ENCODE measurements around the gene PSTK. TPM values are rescaled to one million over a fixed set of nuclear protein-coding genes. Genes with fewer than 3 reads are reported as not detected.

The PSTK gene
- total and polyA plus RNA-seq, 8 donors: 1.4 to 3.1 (median 2.2) TPM

DNA sequence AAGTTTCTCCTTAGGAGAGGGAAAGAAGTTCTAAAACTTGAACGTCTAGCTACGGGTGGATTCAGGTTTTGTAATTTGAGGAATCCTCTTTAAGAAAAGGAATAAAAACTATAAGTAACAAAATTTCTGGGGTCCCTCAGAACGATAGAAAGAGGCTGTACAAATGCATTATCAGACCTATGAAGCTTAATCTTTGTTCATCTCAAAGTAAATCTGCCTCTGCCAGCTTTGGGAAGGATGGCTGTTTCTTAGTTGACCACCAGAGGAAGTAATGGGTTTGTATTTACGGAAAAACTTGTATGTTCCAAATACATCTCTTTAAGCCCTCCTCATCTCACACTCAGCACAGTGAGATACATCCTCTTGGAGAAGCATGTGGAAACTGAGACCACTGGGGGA lies 864 bp downstream of the PSTK start:
- intact Hi-C loops (cut with DNase I): no loop called here
- H3K9me3 ChIP-seq: no peaks in the 10 kb centered on the region
- DNase-seq: no peak
- H3K27me3 ChIP-seq: no peaks in the 10 kb centered on the region
- 12 to 22% methylated on average over 4 of the region's 4 CpGs for WGBS, 2 donors
- no peak for ATAC-seq
- peak overlapping the region in 2 of 4 donors; percentile 87 to 94 for H3K27ac ChIP-seq
- no peaks in the 10 kb centered on the region for H3K36me3 ChIP-seq
- peaks cover 0 to 4% (median 0%) of the 10 kb centered on the region in 3 donors for H3K4me1 ChIP-seq
- no peak for FAIRE-seq
- H3K4me3 ChIP-seq: peak overlapping the region in 3 of 4 donors; percentile 32 to 73 (median 62)
- TF ChIP-seq, protein P1, sequence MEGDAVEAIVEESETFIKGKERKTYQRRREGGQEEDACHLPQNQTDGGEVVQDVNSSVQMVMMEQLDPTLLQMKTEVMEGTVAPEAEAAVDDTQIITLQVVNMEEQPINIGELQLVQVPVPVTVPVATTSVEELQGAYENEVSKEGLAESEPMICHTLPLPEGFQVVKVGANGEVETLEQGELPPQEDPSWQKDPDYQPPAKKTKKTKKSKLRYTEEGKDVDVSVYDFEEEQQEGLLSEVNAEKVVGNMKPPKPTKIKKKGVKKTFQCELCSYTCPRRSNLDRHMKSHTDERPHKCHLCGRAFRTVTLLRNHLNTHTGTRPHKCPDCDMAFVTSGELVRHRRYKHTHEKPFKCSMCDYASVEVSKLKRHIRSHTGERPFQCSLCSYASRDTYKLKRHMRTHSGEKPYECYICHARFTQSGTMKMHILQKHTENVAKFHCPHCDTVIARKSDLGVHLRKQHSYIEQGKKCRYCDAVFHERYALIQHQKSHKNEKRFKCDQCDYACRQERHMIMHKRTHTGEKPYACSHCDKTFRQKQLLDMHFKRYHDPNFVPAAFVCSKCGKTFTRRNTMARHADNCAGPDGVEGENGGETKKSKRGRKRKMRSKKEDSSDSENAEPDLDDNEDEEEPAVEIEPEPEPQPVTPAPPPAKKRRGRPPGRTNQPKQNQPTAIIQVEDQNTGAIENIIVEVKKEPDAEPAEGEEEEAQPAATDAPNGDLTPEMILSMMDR (IDR thresholded peaks at IDR 0.05): peak in 1 of 4 donors; percentile 14

DNA sequence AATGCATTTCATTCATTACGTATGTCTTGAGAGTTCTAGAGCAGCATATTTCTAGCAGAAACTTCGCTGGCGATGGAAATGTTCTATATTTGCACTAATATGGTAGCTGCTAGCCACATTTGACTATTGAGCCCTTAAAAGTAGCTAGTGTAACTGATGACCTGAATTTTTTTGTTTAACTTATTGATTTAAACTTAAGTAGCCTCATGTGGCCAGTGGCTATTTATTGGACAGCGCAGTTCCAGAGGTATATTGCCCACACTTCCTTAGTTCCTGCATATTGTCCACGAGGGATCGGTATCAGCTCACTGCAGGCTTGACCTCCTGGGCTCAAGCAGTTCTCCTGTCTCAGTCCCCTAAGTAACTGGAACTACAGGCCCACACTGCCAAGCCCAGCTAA lies 3.7 kb downstream of the PSTK start:
- no peak overlapping the region for H3K4me3 ChIP-seq
- no peaks in the 10 kb centered on the region for H3K9me3 ChIP-seq
- FAIRE-seq (no peak), ATAC-seq (no peak), DNase-seq (no peak)
- no peak overlapping the region for H3K27ac ChIP-seq
- H3K27me3 ChIP-seq: no peaks in the 10 kb centered on the region
- intact Hi-C loops (cut with DNase I): no loop called here
- H3K36me3 ChIP-seq: no peaks in the 10 kb centered on the region
- 92% methylated on average over 6 of the region's 6 CpGs for WGBS, 2 donors
- peaks cover 0 to 4% (median 0%) of the 10 kb centered on the region in 3 donors for H3K4me1 ChIP-seq
- TF ChIP-seq, protein P1 (IDR thresholded peaks at IDR 0.05): no peak

DNA sequence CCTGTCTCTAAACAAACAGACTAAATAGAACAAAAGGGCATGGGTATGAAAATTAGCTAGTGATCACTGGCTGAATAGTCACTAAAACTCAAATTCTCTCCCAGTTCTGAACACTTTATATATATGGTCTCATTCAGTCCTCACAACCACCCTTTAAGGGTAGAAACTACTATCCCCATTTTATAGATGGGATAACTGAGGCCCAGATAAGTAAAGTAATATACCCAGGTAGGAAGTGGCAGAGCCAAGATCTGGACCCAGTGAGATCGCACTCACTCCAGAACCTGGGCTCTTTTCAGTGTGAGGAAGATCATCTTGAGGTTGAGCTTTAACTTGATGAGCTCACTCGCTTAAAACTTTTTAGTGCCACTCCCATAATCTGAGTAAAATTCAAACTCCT lies 4.5 kb downstream of the PSTK start:
- no peak for FAIRE-seq
- peaks cover 0 to 4% (median 0%) of the 10 kb centered on the region in 3 donors for H3K4me1 ChIP-seq
- 98 to 100% methylated on average over 2 of the region's 2 CpGs for WGBS, 2 donors
- intact Hi-C loops (cut with DNase I): no loop called here
- no peak for ATAC-seq
- no peaks in the 10 kb centered on the region for H3K9me3 ChIP-seq
- TF ChIP-seq, protein P1 (IDR thresholded peaks at IDR 0.05): no peak
- H3K27ac ChIP-seq: no peak overlapping the region
- H3K36me3 ChIP-seq: no peaks in the 10 kb centered on the region
- no peak for DNase-seq
- no peak overlapping the region for H3K4me3 ChIP-seq
- no peaks in the 10 kb centered on the region for H3K27me3 ChIP-seq

DNA sequence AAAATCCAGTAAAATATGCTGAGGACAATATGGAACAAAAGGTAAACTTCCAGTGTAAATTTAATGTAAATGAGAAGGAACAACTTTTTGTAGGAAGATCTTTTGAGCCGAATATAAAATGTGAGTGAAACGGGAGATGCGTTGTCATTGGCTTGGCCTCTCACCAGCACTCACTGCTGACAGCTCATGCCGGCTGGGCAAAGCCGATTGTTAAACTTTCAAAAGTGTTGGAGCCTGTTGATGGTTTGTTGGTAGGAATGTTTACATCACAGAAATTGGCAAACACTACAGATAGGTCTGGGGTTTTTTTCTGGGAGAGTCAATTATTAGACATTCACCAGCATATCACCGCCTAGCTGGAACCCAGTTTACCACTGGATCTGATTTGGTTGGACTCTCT lies 6.1 kb downstream of the PSTK start:
- intact Hi-C loops (cut with DNase I): no loop called here
- Histone ChIP-seq H3K4me3 (no peak overlapping the region), H3K36me3 (no peaks in the 10 kb centered on the region), H3K27me3 (no peaks in the 10 kb centered on the region), H3K9me3 (no peaks in the 10 kb centered on the region), H3K27ac (no peak overlapping the region), H3K4me1 (no peaks in the 10 kb centered on the region)
- ATAC-seq (no peak), FAIRE-seq (no peak), DNase-seq (no peak)
- WGBS, 2 donors: 71 to 88% methylated on average over 6 of the region's 6 CpGs
- TF ChIP-seq, protein P1 (IDR thresholded peaks at IDR 0.05): no peak

DNA sequence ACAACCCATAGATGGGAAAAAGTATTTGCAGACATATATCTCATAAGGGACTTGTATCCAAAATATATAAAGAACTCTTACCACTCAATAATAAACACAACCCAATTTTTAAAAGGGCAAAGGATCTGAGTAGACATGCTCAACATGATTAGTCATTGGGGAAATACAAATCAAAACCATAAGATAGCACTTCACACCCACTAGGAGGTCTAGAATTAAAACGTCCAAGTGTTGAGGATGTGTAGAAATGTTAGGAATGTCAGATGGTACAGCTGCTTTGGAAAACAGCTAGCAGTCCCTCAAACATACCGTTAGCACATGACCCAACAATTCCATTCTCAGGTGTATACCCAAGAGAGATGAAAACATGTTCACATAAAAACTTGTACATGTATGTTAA lies 8.3 kb downstream of the PSTK start:
- intact Hi-C loops (cut with DNase I): no loop called here
- FAIRE-seq: no peak
- H3K4me3 ChIP-seq: no peak overlapping the region
- no peaks in the 10 kb centered on the region for H3K9me3 ChIP-seq
- DNase-seq: no peak
- peaks cover 0 to 7% (median 6%) of the 10 kb centered on the region in 3 donors for H3K36me3 ChIP-seq
- no peaks in the 10 kb centered on the region for H3K27me3 ChIP-seq
- H3K4me1 ChIP-seq: no peaks in the 10 kb centered on the region
- WGBS, 2 donors: 82 to 83% methylated on average over 2 of the region's 2 CpGs
- no peak for ATAC-seq
- TF ChIP-seq, protein P1 (IDR thresholded peaks at IDR 0.05): no peak
- H3K27ac ChIP-seq: no peak overlapping the region
